ENCODE data around the gene FAM13C.
"Not testable (repeated sequence)": the region's sequence is repeated elsewhere in the genome, so short reads cannot be mapped to it uniquely, and the experiment has no call there.

Gene FAM13C

DNA sequence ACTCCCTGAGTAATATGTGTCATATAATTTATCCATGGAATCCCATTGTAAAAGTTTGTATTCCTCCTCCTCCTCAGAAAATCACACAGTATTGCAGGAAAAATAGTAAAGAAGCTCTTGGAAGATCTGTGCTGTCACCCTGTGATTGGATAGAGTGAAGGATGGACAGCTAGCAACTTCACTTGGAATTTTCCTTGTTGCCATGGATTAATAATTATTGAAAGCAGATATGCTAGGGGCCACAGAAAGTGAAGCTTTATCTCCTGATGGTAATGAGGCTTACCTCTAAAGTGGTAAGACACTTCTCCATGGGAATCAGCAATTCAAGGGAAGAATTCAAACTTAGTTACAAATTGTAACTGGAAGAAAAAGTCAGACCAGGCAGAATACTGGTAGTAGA lies 137.1 kb downstream of the FAM13C start:
- no peak for DNase-seq

DNA sequence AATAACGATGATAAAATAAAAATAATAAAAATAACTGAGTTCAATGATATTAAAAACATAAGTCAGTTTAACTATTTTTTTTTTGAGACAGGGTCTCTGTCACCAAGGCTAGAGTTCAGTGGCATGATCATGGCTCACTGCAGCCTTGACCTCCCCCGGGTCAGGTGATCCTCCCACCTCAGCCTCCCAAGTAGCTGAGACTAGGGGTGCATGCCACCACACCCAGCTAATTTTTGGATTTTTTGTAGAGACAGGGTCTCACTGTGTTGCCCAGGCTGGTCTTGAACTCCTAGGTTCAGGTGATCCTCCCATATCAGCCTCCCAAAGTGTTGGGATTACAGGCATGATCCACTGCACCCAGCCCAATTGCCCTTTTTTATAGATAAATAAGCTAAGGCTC lies 138.8 kb downstream of the FAM13C start:
- not testable (repeated sequence) for DNase-seq

DNA sequence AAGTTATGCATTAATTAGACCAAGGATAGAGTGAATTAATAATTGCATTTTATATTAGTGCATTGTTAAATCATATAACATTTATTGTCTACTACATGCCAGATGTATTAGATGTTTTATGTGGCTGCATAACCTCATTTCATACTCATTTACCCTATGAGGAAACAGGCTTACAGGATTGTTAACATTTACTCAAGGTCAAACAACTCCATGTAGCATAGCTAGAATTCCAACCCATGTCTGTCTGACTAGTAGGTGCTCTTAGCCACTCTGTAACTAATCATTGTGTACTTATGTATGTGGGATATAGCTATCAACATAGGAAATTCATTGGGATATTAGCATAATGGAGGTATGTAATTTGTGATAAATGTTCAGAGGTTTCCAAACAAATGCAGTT lies 139.6 kb downstream of the FAM13C start:
- DNase-seq = no peak

DNA sequence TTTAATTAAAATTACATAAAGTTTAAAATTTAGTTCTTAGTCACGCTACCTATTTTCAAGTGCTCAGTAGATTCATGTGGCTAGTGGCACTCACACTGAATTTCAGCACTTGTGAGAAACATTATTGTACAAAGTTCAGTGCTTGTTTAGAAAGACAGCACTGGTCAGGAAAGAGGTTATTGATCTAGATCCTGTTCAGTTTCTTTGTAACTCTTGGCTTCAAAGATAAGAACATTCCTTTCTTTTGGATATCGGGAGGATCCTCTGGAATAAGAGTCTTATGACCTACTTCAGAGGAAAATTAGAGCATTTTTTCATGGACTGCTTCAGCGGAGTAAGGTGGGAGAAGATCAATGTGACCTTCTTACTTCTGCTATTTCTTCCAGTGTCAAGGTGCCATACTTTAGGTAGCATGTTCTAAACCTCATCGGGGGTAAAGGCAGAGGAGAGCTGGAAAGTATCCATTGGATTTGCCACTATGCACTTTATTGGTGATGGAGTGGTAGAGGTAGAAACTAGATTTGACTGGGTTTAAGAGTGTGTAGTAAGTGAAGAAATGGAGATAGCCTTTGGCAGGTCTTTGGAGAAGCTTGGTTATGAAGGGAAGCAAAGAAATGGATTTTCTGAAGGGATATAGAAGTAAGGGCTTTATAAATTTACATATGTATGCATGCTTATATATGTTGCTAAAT lies 146.0 kb downstream of the FAM13C start:
- no peak for DNase-seq

DNA sequence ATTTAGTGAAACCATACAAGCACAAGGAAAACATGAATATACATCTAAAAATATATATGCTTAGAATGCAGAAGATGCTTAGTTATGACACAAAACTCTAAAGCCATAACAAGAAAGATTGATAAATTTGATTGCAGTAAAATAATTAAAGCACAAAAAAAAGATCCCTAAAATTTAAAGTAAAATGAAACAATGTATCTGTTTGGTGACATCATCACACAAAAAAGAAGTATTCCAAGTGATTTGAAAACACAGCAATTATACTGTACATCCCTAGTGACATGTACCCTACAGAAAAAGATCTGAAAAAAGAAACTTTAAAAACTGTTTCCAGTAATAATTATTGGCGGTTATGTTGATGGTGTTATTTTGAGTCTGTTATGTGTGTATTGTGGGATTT lies 148.2 kb downstream of the FAM13C start:
- DNase-seq = no peak

DNA sequence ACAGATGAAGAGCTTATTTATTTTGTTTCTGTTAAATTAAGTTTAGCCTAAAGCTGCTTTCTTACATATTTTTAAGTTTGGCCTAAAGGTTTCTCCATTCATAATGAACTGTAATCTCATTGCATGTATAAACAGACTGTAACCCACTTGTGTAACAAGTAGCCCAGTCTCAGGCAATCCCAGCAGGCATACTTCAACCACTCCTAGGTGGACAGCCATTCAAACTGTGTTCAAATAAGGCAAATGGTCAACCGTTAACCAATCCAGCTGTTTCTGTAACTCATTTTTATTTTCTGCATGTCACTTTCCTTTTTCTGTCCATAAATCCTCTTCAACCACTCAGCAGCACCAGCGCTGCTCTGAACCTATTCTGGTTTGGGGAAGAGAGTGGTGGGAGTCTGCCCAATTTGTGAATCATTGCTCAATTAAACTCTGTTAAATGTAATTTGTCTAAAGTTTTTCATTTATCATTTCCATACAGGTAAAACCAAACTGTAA lies 150.0 kb downstream of the FAM13C start:
- DNase-seq = no peak

DNA sequence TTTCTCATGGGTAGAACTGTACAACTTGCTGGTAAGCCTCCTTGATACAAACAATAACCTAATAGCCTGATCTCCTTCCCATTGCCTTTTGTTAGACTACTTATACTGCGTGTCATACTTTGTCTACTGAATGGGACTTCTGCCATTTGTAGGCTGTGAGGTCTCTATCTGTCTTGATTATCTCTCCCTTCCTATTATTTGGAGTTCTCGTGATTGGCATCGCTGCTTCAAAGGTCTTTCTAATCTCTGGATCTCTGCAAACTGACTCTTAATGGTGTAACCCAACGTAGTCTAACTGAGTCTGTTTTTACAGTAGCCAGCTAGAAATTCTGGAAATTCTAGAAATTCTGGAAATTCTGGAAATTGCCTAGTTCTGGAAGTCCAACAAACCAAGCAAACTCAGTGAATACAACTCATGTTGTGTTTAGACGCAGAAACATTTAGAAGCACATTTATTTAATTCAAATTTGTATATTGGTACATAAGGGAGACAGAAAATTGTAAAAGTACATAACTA lies 156.1 kb downstream of the FAM13C start:
- DNase-seq = no peak
